Measurements from ENCODE around the gene RALGDS.
A peak's percentile ranks its signal among the peaks of the same experiment; 100 is the strongest.

GRCh38 chr9:133148199-133149129 is 27.4 kb upstream of the RALGDS start:
- no peak for TF ChIP-seq CTCF (IDR thresholded peaks at IDR 0.05)
- TF ChIP-seq POLR2A (IDR thresholded peaks at IDR 0.05), result peak in 2 of 3 donors; percentile 24
